HepG2 (cell line): ENCODE measurements around the gene SLC26A5. TPM values are rescaled to one million over a fixed set of nuclear protein-coding genes. Genes with fewer than 3 reads are reported as not detected.
A peak's percentile ranks its signal among the peaks of the same experiment; 100 is the strongest.

Experiments
- DNMT1 ChIP-seq: sonication (generic); formaldehyde crosslinking; IDR thresholded peaks from 2 replicates; pipeline ENCODE4 v1.5.1; 2020; ENCODE audit warnings: mild to moderate bottlenecking, missing genetic modification reagents
- ERF ChIP-seq: IDR thresholded peaks from 2 replicates; pipeline ENCODE4 v1.6.1; 2018; ENCODE audit warnings: missing biosample characterization, missing genetic modification reagents
- GTF3A ChIP-seq: sonication (generic); formaldehyde crosslinking; conservative IDR thresholded peaks from 2 replicates; pipeline ENCODE4 v1.4.0; 2020; ENCODE audit warnings: mild to moderate bottlenecking, missing genetic modification reagents
- IRF2 ChIP-seq: IDR thresholded peaks from 2 replicates; pipeline ENCODE4 v1.6.1; 2018; ENCODE audit warnings: missing genetic modification reagents, missing compliant biosample characterization
- LCORL ChIP-seq, 2 experiments: fragments of 450-650 bp in 1 of 2; sonication (generic) in 1 of 2; formaldehyde crosslinking in 1 of 2; IDR thresholded peaks; 2 replicates each; pipeline versions ENCODE4 v1.5.0 to v1.6.1; 2017 to 2020; ENCODE audit warnings: antibody characterized with exemption in 1 of 2, missing genetic modification reagents in 1 of 2
- SPEN ChIP-seq: sonication (generic); formaldehyde crosslinking; IDR thresholded peaks from 2 replicates; pipeline ENCODE4 v1.5.1; 2020; ENCODE audit warnings: low read depth, mild to moderate bottlenecking, missing genetic modification reagents
- ZKSCAN5 ChIP-seq: sonication (generic); formaldehyde crosslinking; IDR thresholded peaks from 2 replicates; pipeline ENCODE4 v1.5.1; 2020; ENCODE audit warnings: mild to moderate bottlenecking, missing genetic modification reagents
- ZNF747 ChIP-seq: sonication (generic); formaldehyde crosslinking; IDR thresholded peaks from 2 replicates; pipeline ENCODE4 v1.8.1; 2023; ENCODE audit warnings: missing genetic modification reagents, mild to moderate bottlenecking, borderline replicate concordance
- polyA plus RNA-seq, 8 experiments: library from polyadenylated mRNA; depleted of rRNA in 3 of 8; stranded (reverse) in 7 of 8; unstranded in 1 of 8; fragments of >200 nt; fragmentation: Illumina TruSeq in 4 of 8; extraction: Trizol in 4 of 8; gene quantifications; 2 replicates each; pipeline versions ENCODE4 v1.2.1 to v1.2.3, GENCODE V29; 2011 to 2016; ENCODE audit warnings: low read depth in 4 of 8, missing spikeins in 1 of 8, mixed read lengths in 1 of 8; ENCODE audit not compliant: insufficient read depth in 1 of 8
- total RNA-seq, 5 experiments: library from RNA; depleted of rRNA; stranded (reverse); fragments of >200 nt; fragmentation: Illumina TruSeq; extraction: Trizol; gene quantifications; 2 replicates each; pipeline ENCODE4 v1.2.3, GENCODE V29; 2016; ENCODE audit warnings: low read depth in 1 of 5
- TF ChIP-seq, protein P1 (sequence below): sonication (generic); formaldehyde crosslinking; IDR thresholded peaks from 2 replicates; pipeline ENCODE4 v1.5.1; 2020; ENCODE audit warnings: mild to moderate bottlenecking, missing genetic modification reagents, borderline replicate concordance
- TF ChIP-seq, protein P2 (sequence below): sonication (generic); formaldehyde crosslinking; IDR thresholded peaks from 2 replicates; pipeline ENCODE4 v1.5.0; 2020; ENCODE audit warnings: mild to moderate bottlenecking, missing genetic modification reagents
- TF ChIP-seq, protein P3 (sequence below): sonication (generic); formaldehyde crosslinking; IDR thresholded peaks from 2 replicates; pipeline ENCODE4 v1.4.0; 2020; ENCODE audit warnings: missing genetic modification reagents
- TF ChIP-seq, protein P4 (sequence below): sonication (generic); formaldehyde crosslinking; IDR thresholded peaks from 2 replicates; pipeline ENCODE4 v1.4.0; 2020; ENCODE audit warnings: missing genetic modification reagents
- TF ChIP-seq, protein P5 (sequence below): sonication (generic); formaldehyde crosslinking; IDR thresholded peaks from 2 replicates; pipeline ENCODE4 v1.8.0; 2022; ENCODE audit warnings: missing genetic modification reagents, low read depth, mild to moderate bottlenecking, borderline replicate concordance

SLC26A5 gene
- total and polyA plus RNA-seq, 2 of the 13 experiments (the other 11 are each of a cell fraction or from before 2014, with no cell fraction given): 0.08 to 0.11 TPM

DNA sequence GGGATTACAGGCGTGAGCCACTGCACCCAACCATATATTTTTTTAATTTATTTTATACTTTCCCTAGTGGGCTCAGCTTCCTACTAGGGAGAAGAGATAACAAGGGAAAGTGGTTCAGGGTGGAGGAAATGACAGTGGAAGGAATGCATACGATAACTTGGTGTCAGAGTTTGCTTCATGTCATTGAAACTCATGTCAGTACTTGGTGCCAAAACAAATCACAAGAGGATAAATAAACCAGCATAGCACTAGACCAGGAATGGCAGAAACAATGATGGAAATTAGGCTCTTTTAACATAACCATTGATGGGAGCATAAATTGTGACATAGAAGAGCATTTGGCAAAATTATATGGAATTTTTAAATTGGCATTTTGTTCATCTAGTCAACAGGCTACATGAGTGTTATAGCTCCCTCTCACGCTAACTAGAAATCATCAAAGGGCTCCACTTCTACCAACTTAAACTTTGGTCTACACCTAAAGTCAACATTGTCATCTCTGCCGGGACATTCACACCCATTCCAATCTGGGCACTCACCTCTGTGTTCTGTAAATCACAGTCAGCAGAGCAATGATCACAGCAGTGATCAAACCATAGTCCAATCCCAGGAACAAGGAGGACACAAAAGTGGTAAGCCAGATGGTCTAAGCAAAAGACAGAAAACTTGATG, 57.4 kb downstream of the SLC26A5 start (continued):
- TF ChIP-seq, protein P1, sequence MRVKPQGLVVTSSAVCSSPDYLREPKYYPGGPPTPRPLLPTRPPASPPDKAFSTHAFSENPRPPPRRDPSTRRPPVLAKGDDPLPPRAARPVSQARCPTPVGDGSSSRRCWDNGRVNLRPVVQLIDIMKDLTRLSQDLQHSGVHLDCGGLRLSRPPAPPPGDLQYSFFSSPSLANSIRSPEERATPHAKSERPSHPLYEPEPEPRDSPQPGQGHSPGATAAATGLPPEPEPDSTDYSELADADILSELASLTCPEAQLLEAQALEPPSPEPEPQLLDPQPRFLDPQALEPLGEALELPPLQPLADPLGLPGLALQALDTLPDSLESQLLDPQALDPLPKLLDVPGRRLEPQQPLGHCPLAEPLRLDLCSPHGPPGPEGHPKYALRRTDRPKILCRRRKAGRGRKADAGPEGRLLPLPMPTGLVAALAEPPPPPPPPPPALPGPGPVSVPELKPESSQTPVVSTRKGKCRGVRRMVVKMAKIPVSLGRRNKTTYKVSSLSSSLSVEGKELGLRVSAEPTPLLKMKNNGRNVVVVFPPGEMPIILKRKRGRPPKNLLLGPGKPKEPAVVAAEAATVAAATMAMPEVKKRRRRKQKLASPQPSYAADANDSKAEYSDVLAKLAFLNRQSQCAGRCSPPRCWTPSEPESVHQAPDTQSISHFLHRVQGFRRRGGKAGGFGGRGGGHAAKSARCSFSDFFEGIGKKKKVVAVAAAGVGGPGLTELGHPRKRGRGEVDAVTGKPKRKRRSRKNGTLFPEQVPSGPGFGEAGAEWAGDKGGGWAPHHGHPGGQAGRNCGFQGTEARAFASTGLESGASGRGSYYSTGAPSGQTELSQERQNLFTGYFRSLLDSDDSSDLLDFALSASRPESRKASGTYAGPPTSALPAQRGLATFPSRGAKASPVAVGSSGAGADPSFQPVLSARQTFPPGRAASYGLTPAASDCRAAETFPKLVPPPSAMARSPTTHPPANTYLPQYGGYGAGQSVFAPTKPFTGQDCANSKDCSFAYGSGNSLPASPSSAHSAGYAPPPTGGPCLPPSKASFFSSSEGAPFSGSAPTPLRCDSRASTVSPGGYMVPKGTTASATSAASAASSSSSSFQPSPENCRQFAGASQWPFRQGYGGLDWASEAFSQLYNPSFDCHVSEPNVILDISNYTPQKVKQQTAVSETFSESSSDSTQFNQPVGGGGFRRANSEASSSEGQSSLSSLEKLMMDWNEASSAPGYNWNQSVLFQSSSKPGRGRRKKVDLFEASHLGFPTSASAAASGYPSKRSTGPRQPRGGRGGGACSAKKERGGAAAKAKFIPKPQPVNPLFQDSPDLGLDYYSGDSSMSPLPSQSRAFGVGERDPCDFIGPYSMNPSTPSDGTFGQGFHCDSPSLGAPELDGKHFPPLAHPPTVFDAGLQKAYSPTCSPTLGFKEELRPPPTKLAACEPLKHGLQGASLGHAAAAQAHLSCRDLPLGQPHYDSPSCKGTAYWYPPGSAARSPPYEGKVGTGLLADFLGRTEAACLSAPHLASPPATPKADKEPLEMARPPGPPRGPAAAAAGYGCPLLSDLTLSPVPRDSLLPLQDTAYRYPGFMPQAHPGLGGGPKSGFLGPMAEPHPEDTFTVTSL: peak; percentile 76; the same call in 1 of the 2 replicates
- TF ChIP-seq, protein P2, sequence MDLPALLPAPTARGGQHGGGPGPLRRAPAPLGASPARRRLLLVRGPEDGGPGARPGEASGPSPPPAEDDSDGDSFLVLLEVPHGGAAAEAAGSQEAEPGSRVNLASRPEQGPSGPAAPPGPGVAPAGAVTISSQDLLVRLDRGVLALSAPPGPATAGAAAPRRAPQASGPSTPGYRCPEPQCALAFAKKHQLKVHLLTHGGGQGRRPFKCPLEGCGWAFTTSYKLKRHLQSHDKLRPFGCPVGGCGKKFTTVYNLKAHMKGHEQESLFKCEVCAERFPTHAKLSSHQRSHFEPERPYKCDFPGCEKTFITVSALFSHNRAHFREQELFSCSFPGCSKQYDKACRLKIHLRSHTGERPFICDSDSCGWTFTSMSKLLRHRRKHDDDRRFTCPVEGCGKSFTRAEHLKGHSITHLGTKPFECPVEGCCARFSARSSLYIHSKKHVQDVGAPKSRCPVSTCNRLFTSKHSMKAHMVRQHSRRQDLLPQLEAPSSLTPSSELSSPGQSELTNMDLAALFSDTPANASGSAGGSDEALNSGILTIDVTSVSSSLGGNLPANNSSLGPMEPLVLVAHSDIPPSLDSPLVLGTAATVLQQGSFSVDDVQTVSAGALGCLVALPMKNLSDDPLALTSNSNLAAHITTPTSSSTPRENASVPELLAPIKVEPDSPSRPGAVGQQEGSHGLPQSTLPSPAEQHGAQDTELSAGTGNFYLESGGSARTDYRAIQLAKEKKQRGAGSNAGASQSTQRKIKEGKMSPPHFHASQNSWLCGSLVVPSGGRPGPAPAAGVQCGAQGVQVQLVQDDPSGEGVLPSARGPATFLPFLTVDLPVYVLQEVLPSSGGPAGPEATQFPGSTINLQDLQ: no peak
- TF ChIP-seq SPEN (CRISPR knock-in tag): 0 out of 2 replicates have a peak, but pooled peaks have one; percentile 20
- TF ChIP-seq, protein P3, sequence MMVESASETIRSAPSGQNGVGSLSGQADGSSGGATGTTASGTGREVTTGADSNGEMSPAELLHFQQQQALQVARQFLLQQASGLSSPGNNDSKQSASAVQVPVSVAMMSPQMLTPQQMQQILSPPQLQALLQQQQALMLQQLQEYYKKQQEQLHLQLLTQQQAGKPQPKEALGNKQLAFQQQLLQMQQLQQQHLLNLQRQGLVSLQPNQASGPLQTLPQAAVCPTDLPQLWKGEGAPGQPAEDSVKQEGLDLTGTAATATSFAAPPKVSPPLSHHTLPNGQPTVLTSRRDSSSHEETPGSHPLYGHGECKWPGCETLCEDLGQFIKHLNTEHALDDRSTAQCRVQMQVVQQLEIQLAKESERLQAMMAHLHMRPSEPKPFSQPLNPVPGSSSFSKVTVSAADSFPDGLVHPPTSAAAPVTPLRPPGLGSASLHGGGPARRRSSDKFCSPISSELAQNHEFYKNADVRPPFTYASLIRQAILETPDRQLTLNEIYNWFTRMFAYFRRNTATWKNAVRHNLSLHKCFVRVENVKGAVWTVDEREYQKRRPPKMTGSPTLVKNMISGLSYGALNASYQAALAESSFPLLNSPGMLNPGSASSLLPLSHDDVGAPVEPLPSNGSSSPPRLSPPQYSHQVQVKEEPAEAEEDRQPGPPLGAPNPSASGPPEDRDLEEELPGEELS (CRISPR knock-in tag): peak; percentile 37; the same call in 1 of the 2 replicates
- TF ChIP-seq ZKSCAN5 (CRISPR knock-in tag): peak; percentile 95
- no peak for TF ChIP-seq ZNF747
- peak; percentile 48; the same call in 1 of the 2 replicates for TF ChIP-seq LCORL (IDR thresholded peaks at IDR 0.05)
- TF ChIP-seq LCORL (CRISPR knock-in tag; IDR thresholded peaks at IDR 0.05): peak; percentile 95
- no peak for TF ChIP-seq DNMT1 (CRISPR knock-in tag)
- 0 out of 2 replicates have a peak, but pooled peaks have one; percentile 25 for TF ChIP-seq IRF2
- no peak for TF ChIP-seq GTF3A (CRISPR knock-in tag)
- peak; percentile 27; the same call in 1 of the 2 replicates for TF ChIP-seq ERF
- TF ChIP-seq, protein P4, sequence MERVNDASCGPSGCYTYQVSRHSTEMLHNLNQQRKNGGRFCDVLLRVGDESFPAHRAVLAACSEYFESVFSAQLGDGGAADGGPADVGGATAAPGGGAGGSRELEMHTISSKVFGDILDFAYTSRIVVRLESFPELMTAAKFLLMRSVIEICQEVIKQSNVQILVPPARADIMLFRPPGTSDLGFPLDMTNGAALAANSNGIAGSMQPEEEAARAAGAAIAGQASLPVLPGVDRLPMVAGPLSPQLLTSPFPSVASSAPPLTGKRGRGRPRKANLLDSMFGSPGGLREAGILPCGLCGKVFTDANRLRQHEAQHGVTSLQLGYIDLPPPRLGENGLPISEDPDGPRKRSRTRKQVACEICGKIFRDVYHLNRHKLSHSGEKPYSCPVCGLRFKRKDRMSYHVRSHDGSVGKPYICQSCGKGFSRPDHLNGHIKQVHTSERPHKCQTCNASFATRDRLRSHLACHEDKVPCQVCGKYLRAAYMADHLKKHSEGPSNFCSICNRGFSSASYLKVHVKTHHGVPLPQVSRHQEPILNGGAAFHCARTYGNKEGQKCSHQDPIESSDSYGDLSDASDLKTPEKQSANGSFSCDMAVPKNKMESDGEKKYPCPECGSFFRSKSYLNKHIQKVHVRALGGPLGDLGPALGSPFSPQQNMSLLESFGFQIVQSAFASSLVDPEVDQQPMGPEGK (CRISPR knock-in tag): no peak
- TF ChIP-seq, protein P5, sequence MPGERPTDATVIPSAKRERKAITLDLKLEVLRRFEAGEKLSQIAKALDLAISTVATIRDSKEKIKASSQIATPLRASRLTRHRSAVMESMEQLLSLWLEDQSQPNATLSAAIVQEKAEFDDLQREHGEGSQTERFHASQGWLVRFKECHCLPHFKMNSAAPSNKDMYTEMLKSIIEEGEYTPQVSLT (CRISPR knock-in tag): no peak
